ENCODE measurements around the gene CENPH. TPM values are rescaled to one million over a fixed set of nuclear protein-coding genes. Genes with fewer than 3 reads are reported as not detected.
"Not testable (repeated sequence)": the region's sequence is repeated elsewhere in the genome, so short reads cannot be mapped to it uniquely, and the experiment has no call there.

CENPH gene
- total RNA-seq, 1 donor: 4.7 TPM

GRCh38 chr5:69230181-69230580, 40.8 kb downstream of the CENPH start:
- Histone ChIP-seq H3K4me2 (ENCODE audit: insufficient read depth, low read length) (no peak overlapping the region), H3K27ac (ENCODE audit: low read depth, low read length) (no peak overlapping the region), H3K79me2 (ENCODE audit: insufficient read depth, low read length) (peaks cover 8% of the 10 kb centered on the region), H2AFZ (ENCODE audit: low read length) (no peak overlapping the region), H3K9me3 (ENCODE audit: low read depth, low read length) (no peaks in the 10 kb centered on the region), H4K20me1 (ENCODE audit: insufficient read depth, low read length) (no peaks in the 10 kb centered on the region), H3K4me1 (ENCODE audit: insufficient read depth, low read length) (peaks cover 7% of the 10 kb centered on the region), H3K36me3 (ENCODE audit: insufficient read depth, low read length) (peaks cover 5% of the 10 kb centered on the region), H3K27me3 (ENCODE audit: insufficient read depth, low read length) (no peaks in the 10 kb centered on the region), H3K4me3 (ENCODE audit: insufficient read depth, low read length) (no peak overlapping the region)
- DNase-seq (ENCODE audit: insufficient read length, low spot score, missing footprints): no peak
- no peak for TF ChIP-seq CTCF (IDR thresholded peaks at IDR 0.05; ENCODE audit: extremely low read depth, low read depth, low read length)

GRCh38 chr5:69231281-69231680, 41.9 kb downstream of the CENPH start:
- Histone ChIP-seq H3K4me2 (ENCODE audit: insufficient read depth, low read length) (no peak overlapping the region), H3K4me1 (ENCODE audit: insufficient read depth, low read length) (peaks cover 16% of the 10 kb centered on the region), H3K27me3 (ENCODE audit: insufficient read depth, low read length) (no peaks in the 10 kb centered on the region), H2AFZ (ENCODE audit: low read length) (no peak overlapping the region), H3K4me3 (ENCODE audit: insufficient read depth, low read length) (no peak overlapping the region), H4K20me1 (ENCODE audit: insufficient read depth, low read length) (no peaks in the 10 kb centered on the region), H3K9me3 (ENCODE audit: low read depth, low read length) (no peaks in the 10 kb centered on the region), H3K36me3 (ENCODE audit: insufficient read depth, low read length) (peaks cover 5% of the 10 kb centered on the region), H3K27ac (ENCODE audit: low read depth, low read length) (no peak overlapping the region), H3K79me2 (ENCODE audit: insufficient read depth, low read length) (peaks cover 17% of the 10 kb centered on the region)
- no peak for TF ChIP-seq CTCF (IDR thresholded peaks at IDR 0.05; ENCODE audit: extremely low read depth, low read depth, low read length)
- DNase-seq (ENCODE audit: insufficient read length, low spot score, missing footprints): no peak

- Histone ChIP-seq H3K4me3 (ENCODE audit: insufficient read depth, low read length) (no peak overlapping the region), H4K20me1 (ENCODE audit: insufficient read depth, low read length) (no peaks in the 10 kb centered on the region), H3K36me3 (ENCODE audit: insufficient read depth, low read length) (peaks cover 6% of the 10 kb centered on the region), H3K4me2 (ENCODE audit: insufficient read depth, low read length) (no peak overlapping the region), H3K4me1 (ENCODE audit: insufficient read depth, low read length) (peaks cover 17% of the 10 kb centered on the region), H3K27me3 (ENCODE audit: insufficient read depth, low read length) (no peaks in the 10 kb centered on the region), H2AFZ (ENCODE audit: low read length) (no peak overlapping the region), H3K9me3 (ENCODE audit: low read depth, low read length) (no peaks in the 10 kb centered on the region), H3K27ac (ENCODE audit: low read depth, low read length) (no peak overlapping the region), H3K79me2 (ENCODE audit: insufficient read depth, low read length) (peaks cover 21% of the 10 kb centered on the region)
- no peak for DNase-seq (ENCODE audit: insufficient read length, low spot score, missing footprints)
- no peak for TF ChIP-seq CTCF (IDR thresholded peaks at IDR 0.05; ENCODE audit: extremely low read depth, low read depth, low read length)
Measured at GRCh38 chr5:69231851-69232250, 42.5 kb downstream of the CENPH start.

- H3K9me3 ChIP-seq (ENCODE audit: low read depth, low read length): no peaks in the 10 kb centered on the region
- H3K27me3 ChIP-seq (ENCODE audit: insufficient read depth, low read length): no peaks in the 10 kb centered on the region
- H3K4me1 ChIP-seq (ENCODE audit: insufficient read depth, low read length): peaks cover 43% of the 10 kb centered on the region
- H4K20me1 ChIP-seq (ENCODE audit: insufficient read depth, low read length): peaks cover 12% of the 10 kb centered on the region
- DNase-seq (ENCODE audit: insufficient read length, low spot score, missing footprints): peak; percentile 95
- H3K27ac ChIP-seq (ENCODE audit: low read depth, low read length): peak within 1 kb of the TSS; percentile 74
- peak within 1 kb of the TSS; percentile 79 for H3K4me3 ChIP-seq (ENCODE audit: insufficient read depth, low read length)
- peaks cover 18% of the 10 kb centered on the region for H3K36me3 ChIP-seq (ENCODE audit: insufficient read depth, low read length)
- H3K79me2 ChIP-seq (ENCODE audit: insufficient read depth, low read length): peaks cover 44% of the 10 kb centered on the region
- H2AFZ ChIP-seq (ENCODE audit: low read length): peak within 1 kb of the TSS; percentile 96
- H3K4me2 ChIP-seq (ENCODE audit: insufficient read depth, low read length): peak within 1 kb of the TSS; percentile 96
- TF ChIP-seq CTCF (IDR thresholded peaks at IDR 0.05; ENCODE audit: extremely low read depth, low read depth, low read length): no peak
Measured at GRCh38 chr5:69234457-69235268, 45.3 kb downstream of the CENPH start, which contains the start of gene CDK7. CDK7 (plus strand) TSS chr5:69234886; CDS start chr5:69234976, 90 bp downstream.

- peak overlapping the region; percentile 42 for H3K4me2 ChIP-seq (ENCODE audit: insufficient read depth, low read length)
- H3K79me2 ChIP-seq (ENCODE audit: insufficient read depth, low read length): peaks cover 63% of the 10 kb centered on the region
Measured at GRCh38 chr5:69236733-69237132, 47.4 kb downstream of the CENPH start.

More at GRCh38 chr5:69236733-69237132, 47.4 kb downstream of the CENPH start:
- peaks cover 43% of the 10 kb centered on the region for H3K4me1 ChIP-seq (ENCODE audit: insufficient read depth, low read length)
- H3K36me3 ChIP-seq (ENCODE audit: insufficient read depth, low read length): peaks cover 30% of the 10 kb centered on the region
- H2AFZ ChIP-seq (ENCODE audit: low read length); DNase-seq (ENCODE audit: insufficient read length, low spot score, missing footprints); H3K9me3 ChIP-seq (ENCODE audit: low read depth, low read length); H3K27me3 ChIP-seq (ENCODE audit: insufficient read depth, low read length); H3K4me3 ChIP-seq (ENCODE audit: insufficient read depth, low read length); H3K27ac ChIP-seq (ENCODE audit: low read depth, low read length): not testable (repeated sequence)
- peaks cover 12% of the 10 kb centered on the region for H4K20me1 ChIP-seq (ENCODE audit: insufficient read depth, low read length)
